ENCODE results near the gene CUL2.

- no peak for TF ChIP-seq CTCF (IDR thresholded peaks at IDR 0.05; ENCODE audit: low read depth, low read length, poor library complexity, severe bottlenecking)
- no peak for TF ChIP-seq EZH2phosphoT487 (IDR thresholded peaks at IDR 0.05; ENCODE audit: borderline replicate concordance, low read length)
Measured at GRCh38 chr10:34969171-34969570, 121.0 kb downstream of the CUL2 start.

All from DOHH2 (cell line).